Retinal pigment epithelial cell (primary cell): ENCODE data around the gene ZNF593.
A peak's percentile ranks its signal among the peaks of the same experiment; 100 is the strongest.

Experiments
- DNase-seq: peaks from one replicate; pipeline ENCODE4 v3.0.0-alpha.2; 2010; ENCODE audit warnings: low read depth
- H3K4me3 ChIP-seq: 2 replicates; pipeline ENCODE4 v1.5.1; 2011; ENCODE audit warnings: mild to moderate bottlenecking, low read length, control low read depth, moderate library complexity
- CTCF ChIP-seq: conservative IDR thresholded peaks from 2 replicates; pipeline ENCODE4 v1.5.1; 2011; ENCODE audit warnings: low read depth, low read length, control low read depth, inconsistent platforms

ZNF593 gene

GRCh38 chr1:26187882-26188281 lies 18.2 kb downstream of the ZNF593 start:
- no peak for TF ChIP-seq CTCF
- no peak for DNase-seq

GRCh38 chr1:26188477-26188876 lies 18.8 kb downstream of the ZNF593 start:
- no peak for DNase-seq
- no peak for TF ChIP-seq CTCF
- H3K4me3 ChIP-seq = no peak overlapping the region

More at GRCh38 chr1:26187882-26188281, 18.2 kb downstream of the ZNF593 start:
- no peak overlapping the region for H3K4me3 ChIP-seq

- H3K4me3 ChIP-seq = no peak overlapping the region
- TF ChIP-seq CTCF = no peak
- no peak for DNase-seq
Measured at GRCh38 chr1:26189331-26189730, 19.6 kb downstream of the ZNF593 start.

- TF ChIP-seq CTCF = peak; percentile 24
- no peak for DNase-seq
- H3K4me3 ChIP-seq = no peak overlapping the region
Measured at GRCh38 chr1:26189751-26190275, 20.1 kb downstream of the ZNF593 start.

GRCh38 chr1:26190373-26190987 lies 20.8 kb downstream of the ZNF593 start, which contains the start of gene CATSPER4:
TSS of gene CATSPER4 (plus strand) at chr1:26190602. CDS start at chr1:26190628, 26 bp downstream.
- H3K4me3 ChIP-seq = no peak within 1 kb of the TSS
- no peak for DNase-seq
- TF ChIP-seq CTCF = peak; percentile 26

- no peak overlapping the region for H3K4me3 ChIP-seq
- no peak for TF ChIP-seq CTCF
- DNase-seq = no peak
Measured at GRCh38 chr1:26191739-26192138, 22.0 kb downstream of the ZNF593 start.

- DNase-seq = no peak
- no peak for TF ChIP-seq CTCF
- no peak overlapping the region for H3K4me3 ChIP-seq
Measured at GRCh38 chr1:26195805-26196204, 26.1 kb downstream of the ZNF593 start.
